K562 treated with DMSO at 1 percent for 4 hours (cell line): ENCODE data around the gene KRTAP4-12. TPM values are rescaled to one million over a fixed set of nuclear protein-coding genes. Genes with fewer than 3 reads are reported as not detected.

Experiments
- total RNA-seq: library from RNA; unstranded; fragments of 300-600 nt; gene quantifications from 2 replicates; pipeline ENCODE4 v1.2.3, GENCODE V29; 2022; ENCODE audit not compliant: insufficient read depth

KRTAP4-12 gene
- not detected in 2 replicates for total RNA-seq

GRCh38 chr17:41123991-41124371 lies at the start of gene KRTAP4-12:
Gene KRTAP4-12 (minus strand): TSS chr17:41124182. CDS start chr17:41124122, 60 bp downstream.

DNA sequence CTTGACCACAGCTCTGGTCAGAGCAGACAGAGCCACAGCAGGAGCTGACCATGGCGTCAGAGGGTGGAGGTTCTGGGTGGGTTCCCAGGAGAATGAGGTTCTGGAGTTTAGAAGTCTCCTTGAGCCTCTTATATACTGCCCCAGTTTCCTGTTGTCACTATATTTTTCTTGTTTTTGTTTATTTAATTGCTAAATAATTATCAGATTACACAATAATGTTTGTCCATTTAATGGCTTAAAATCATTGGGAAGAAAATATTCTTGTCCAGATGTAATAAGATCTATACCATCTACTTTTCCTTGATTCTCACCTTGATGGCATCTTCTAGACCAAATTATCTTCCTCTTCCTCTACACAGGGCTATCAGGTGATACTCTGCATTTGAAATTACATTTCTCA lies 44.1 kb upstream of the KRTAP4-12 start, which contains the start of gene KRTAP4-3:
Gene KRTAP4-3, minus strand, starts transcription at position 101 of the 400 bp plus-strand sequence. Its CDS starts 49 bp downstream, at position 52.

GRCh38 chr17:41160648-41161047 lies 36.7 kb upstream of the KRTAP4-12 start, which contains the start of gene KRTAP4-4:
Gene KRTAP4-4 (minus strand): TSS chr17:41160748. CDS start chr17:41160691, 57 bp downstream.

GRCh38 chr17:41149652-41149985 lies 25.6 kb upstream of the KRTAP4-12 start, which contains the start of gene KRTAP4-5:
Gene KRTAP4-5 (minus strand): TSS chr17:41149825. CDS start chr17:41149767, 58 bp downstream.

GRCh38 chr17:41140360-41141131 lies 16.6 kb upstream of the KRTAP4-12 start, which contains the start of gene KRTAP4-6:
Gene KRTAP4-6 (minus strand): TSS chr17:41140544. CDS start chr17:41140487, 57 bp downstream.

DNA sequence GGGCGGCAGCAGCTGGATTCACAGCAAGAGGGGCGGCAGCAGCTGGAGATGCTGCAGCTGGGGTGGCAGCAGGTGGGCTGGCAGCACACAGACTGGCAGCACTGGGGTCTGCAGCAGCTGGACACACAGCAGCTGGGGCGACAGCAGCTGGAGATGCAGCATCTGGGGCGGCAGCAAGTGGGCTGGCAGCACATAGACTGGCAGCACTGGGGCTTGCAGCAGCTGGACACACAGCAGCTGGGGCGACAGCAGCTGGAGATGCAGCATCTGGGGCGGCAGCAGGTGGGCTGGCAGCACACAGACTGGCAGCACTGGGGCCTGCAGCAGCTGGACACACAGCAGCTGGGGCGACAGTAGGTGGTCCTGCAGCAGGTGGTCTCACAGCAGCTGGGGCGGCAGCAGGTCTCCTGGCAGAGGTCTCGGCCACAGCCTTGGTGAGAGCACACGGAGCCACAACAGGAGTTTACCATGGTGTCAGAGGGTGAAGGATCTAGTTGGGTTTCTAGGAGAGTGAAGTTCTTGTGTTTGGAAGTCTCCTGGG lies 6.1 kb downstream of the KRTAP4-12 start, which contains the start of gene KRTAP4-11:
Gene KRTAP4-11, minus strand, starts transcription at position 528 of the 541 bp plus-strand sequence. Its CDS starts 58 bp downstream, at position 470.

DNA sequence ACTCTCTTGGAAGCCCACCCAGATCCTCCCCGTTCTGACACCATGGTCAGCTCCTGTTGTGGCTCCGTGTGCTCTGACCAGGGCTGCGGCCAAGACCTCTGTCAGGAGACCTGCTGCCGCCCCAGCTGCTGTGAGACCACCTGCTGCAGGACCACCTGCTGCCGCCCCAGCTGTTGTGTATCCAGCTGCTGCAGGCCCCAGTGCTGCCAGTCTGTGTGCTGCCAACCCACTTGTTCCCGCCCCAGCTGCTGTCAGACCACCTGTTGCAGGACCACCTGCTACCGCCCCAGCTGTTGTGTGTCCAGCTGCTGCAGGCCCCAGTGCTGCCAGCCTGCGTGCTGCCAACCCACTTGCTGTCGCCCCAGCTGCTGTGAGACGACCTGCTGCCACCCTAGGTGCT lies 18.6 kb downstream of the KRTAP4-12 start, which contains the start of gene KRTAP4-9:
Gene KRTAP4-9, plus strand, starts transcription at position 43 of the 400 bp plus-strand sequence. Its CDS starts 0 bp downstream, at position 43.

DNA sequence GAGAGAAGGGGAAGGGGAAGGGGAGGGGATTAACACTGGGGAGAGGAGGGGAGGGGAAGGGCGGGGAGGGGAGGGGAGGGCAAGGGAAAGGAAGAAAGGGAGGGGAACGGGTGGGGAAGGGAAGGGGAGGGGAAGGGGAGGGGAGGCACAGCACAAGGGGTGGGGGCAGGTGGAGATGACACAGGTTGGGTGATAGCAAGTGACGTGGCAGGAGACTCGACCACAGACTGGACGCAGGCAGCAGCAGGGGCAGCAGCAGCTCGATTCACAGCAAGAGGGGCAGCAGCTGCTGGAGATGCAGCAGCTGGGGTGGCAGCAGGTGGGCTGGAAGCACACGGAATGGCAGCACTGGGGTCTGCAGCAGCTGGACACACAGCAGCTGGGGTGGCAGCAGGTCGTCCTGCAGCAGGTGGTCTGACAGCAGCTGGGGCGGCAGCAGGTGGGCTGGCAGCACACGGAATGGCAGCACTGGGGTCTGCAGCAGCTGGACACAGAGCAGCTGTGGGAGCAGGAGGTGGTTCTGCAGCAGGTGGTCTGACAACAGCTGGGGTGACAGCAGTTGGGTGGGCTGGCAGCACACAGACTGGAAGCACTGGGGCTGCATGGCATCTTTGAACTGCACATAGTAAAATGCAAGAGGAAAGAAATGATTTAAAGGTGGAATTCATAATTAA lies 22.3 kb downstream of the KRTAP4-12 start, which contains the start of gene KRTAP4-16:
Gene KRTAP4-16, minus strand, starts transcription at position 624 of the 674 bp plus-strand sequence. Its CDS starts 0 bp downstream, at position 624.

GRCh38 chr17:41098042-41098441 lies 25.9 kb downstream of the KRTAP4-12 start, which contains the start of gene KRTAP4-8:
Gene KRTAP4-8 (minus strand): TSS chr17:41098142. CDS start chr17:41098084, 58 bp downstream.

DNA sequence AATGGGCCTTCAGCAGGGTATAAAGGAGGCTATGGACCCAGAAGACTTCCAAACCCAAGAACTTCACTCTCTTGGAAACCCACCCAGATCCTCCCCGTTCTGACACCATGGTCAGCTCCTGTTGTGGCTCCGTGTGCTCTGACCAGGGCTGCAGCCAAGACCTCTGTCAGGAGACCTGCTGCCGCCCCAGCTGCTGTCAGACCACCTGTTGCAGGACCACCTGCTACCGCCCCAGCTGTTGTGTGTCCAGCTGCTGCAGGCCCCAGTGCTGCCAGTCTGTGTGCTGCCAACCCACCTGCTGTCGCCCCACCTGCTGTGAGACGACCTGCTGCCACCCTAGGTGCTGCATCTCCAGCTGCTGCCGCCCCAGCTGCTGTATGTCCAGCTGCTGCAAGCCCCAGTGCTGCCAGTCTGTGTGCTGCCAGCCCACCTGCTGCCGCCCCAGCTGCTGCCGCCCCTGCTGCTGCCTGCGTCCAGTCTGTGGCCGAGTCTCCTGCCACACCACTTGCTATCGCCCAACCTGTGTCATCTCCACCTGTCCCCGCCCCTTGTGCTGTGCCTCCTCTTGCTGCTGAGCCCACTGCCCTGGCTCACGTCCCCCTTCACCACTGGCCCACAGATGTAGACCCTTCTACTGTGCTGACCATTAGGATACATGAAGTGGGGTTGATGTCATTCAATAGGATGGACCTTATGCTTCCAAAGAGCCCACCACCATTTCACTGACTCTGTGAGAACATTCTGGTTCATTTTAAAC lies 39.7 kb downstream of the KRTAP4-12 start, which contains the start of gene KRTAP4-7:
Gene KRTAP4-7, plus strand, starts transcription at position 51 of the 757 bp plus-strand sequence. Its CDS starts 57 bp downstream, at position 108.

Other genes starting within 250 kb of the KRTAP4-12 start
- not detected in 2 replicates for gene KRT20, start 238.9 kb downstream of the KRTAP4-12 start, total RNA-seq
- gene KRT23, start 186.5 kb downstream of the KRTAP4-12 start, total RNA-seq, result not detected in 2 replicates
- not detected in 2 replicates for gene KRT39, start 157.2 kb downstream of the KRTAP4-12 start, total RNA-seq
- not detected in 2 replicates for gene KRT40, start 139.9 kb downstream of the KRTAP4-12 start, total RNA-seq
- gene KRTAP3-3, start 130.0 kb downstream of the KRTAP4-12 start, total RNA-seq, result not detected in 2 replicates
- not detected in 2 replicates for gene KRTAP3-2, start 124.3 kb downstream of the KRTAP4-12 start, total RNA-seq
- not detected in 2 replicates for gene KRTAP3-1, start 115.1 kb downstream of the KRTAP4-12 start, total RNA-seq
- not detected in 2 replicates for gene KRTAP1-5, start 97.0 kb downstream of the KRTAP4-12 start, total RNA-seq
- not detected in 2 replicates for gene KRTAP1-4, start 94.0 kb downstream of the KRTAP4-12 start, total RNA-seq
- gene KRTAP1-3, start 89.3 kb downstream of the KRTAP4-12 start, total RNA-seq, result not detected in 2 replicates
- gene KRTAP1-1, start 82.7 kb downstream of the KRTAP4-12 start, total RNA-seq, result not detected in 2 replicates
- not detected in 2 replicates for gene KRTAP2-1, start 76.9 kb downstream of the KRTAP4-12 start, total RNA-seq
- gene KRTAP2-2, start 69.0 kb downstream of the KRTAP4-12 start, total RNA-seq, result not detected in 2 replicates
- not detected in 2 replicates for gene KRTAP2-3, start 64.1 kb downstream of the KRTAP4-12 start, total RNA-seq
- gene KRTAP2-4, start 58.3 kb downstream of the KRTAP4-12 start, total RNA-seq, result not detected in 2 replicates
- gene KRTAP4-7, start 40.0 kb downstream of the KRTAP4-12 start, total RNA-seq, result not detected in 2 replicates
- not detected in 2 replicates for gene KRTAP4-8, start 26.0 kb downstream of the KRTAP4-12 start, total RNA-seq
- not detected in 2 replicates for gene KRTAP4-16, start 22.0 kb downstream of the KRTAP4-12 start, total RNA-seq
- not detected in 2 replicates for gene KRTAP4-9, start 18.8 kb downstream of the KRTAP4-12 start, total RNA-seq
- gene KRTAP4-11, start 5.8 kb downstream of the KRTAP4-12 start, total RNA-seq, result not detected in 2 replicates
- gene KRTAP4-6, start 16.4 kb upstream of the KRTAP4-12 start, total RNA-seq, result not detected in 2 replicates
- not detected in 2 replicates for gene KRTAP4-5, start 25.6 kb upstream of the KRTAP4-12 start, total RNA-seq
- gene KRTAP4-4, start 36.6 kb upstream of the KRTAP4-12 start, total RNA-seq, result not detected in 2 replicates
- gene KRTAP4-3, start 44.0 kb upstream of the KRTAP4-12 start, total RNA-seq, result not detected in 2 replicates
- gene KRTAP4-2, start 54.0 kb upstream of the KRTAP4-12 start, total RNA-seq, result not detected in 2 replicates
- not detected in 2 replicates for gene KRTAP4-1, start 60.7 kb upstream of the KRTAP4-12 start, total RNA-seq
- gene KRTAP9-1, start 65.7 kb upstream of the KRTAP4-12 start, total RNA-seq, result not detected in 2 replicates
- gene KRTAP9-2, start 102.5 kb upstream of the KRTAP4-12 start, total RNA-seq, result not detected in 2 replicates
- gene KRTAP9-3, start 108.3 kb upstream of the KRTAP4-12 start, total RNA-seq, result not detected in 2 replicates
- gene KRTAP9-8, start 113.8 kb upstream of the KRTAP4-12 start, total RNA-seq, result not detected in 2 replicates
- not detected in 2 replicates for gene KRTAP9-4, start 125.5 kb upstream of the KRTAP4-12 start, total RNA-seq
- not detected in 2 replicates for gene KRTAP9-9, start 131.2 kb upstream of the KRTAP4-12 start, total RNA-seq
- not detected in 2 replicates for gene KRTAP9-6, start 141.2 kb upstream of the KRTAP4-12 start, total RNA-seq
- gene KRTAP9-7, start 151.5 kb upstream of the KRTAP4-12 start, total RNA-seq, result not detected in 2 replicates
- gene KRTAP29-1, start 178.7 kb upstream of the KRTAP4-12 start, total RNA-seq, result not detected in 2 replicates
- not detected in 2 replicates for gene KRTAP16-1, start 185.1 kb upstream of the KRTAP4-12 start, total RNA-seq
- gene KRTAP17-1, start 191.5 kb upstream of the KRTAP4-12 start, total RNA-seq, result not detected in 2 replicates
- not detected in 2 replicates for gene KRT33A, start 226.6 kb upstream of the KRTAP4-12 start, total RNA-seq
- gene KRT33B, start 245.6 kb upstream of the KRTAP4-12 start, total RNA-seq, result not detected in 2 replicates